Keratinocyte (primary cell): ENCODE results near the gene SNX20. TPM values are rescaled to one million over a fixed set of nuclear protein-coding genes. Genes with fewer than 3 reads are reported as not detected.

Source experiments
- DNase-seq: peaks from one replicate; pipeline ENCODE4 v3.0.0-alpha.2; 2011; ENCODE audit warnings: low read depth, missing footprints, low spot score
- FAIRE-seq: peaks from 2 replicates; lab custom pipeline; 2011; peaks lifted over from hg19 to GRCh38; lab: Jason Lieb, UNC
- H2AFZ ChIP-seq: 2 replicates; pipeline ENCODE4 v1.6.0; 2012; ENCODE audit warnings: low read length, control low read depth, inconsistent platforms; ENCODE audit not compliant: control insufficient read depth
- H3K27ac ChIP-seq: 2 replicates; pipeline ENCODE4 v1.5.1; 2011; ENCODE audit warnings: low read length; ENCODE audit not compliant: control insufficient read depth, insufficient read depth
- H3K27me3 ChIP-seq: 3 replicates; pipeline ENCODE4 v1.6.0; 2011; ENCODE audit warnings: low read length; ENCODE audit not compliant: control insufficient read depth, insufficient read depth; ENCODE audit errors: extremely low read depth
- H3K36me3 ChIP-seq, 2 experiments: 2 replicates in 1 of 2; 3 replicates in 1 of 2; pipeline ENCODE4 v1.5.1; 2011; ENCODE audit warnings: low read length in 2 of 2, mild to moderate bottlenecking in 1 of 2; ENCODE audit not compliant: control insufficient read depth in 2 of 2, insufficient read depth in 2 of 2; ENCODE audit errors: extremely low read depth in 1 of 2
- H3K4me1 ChIP-seq: 3 replicates; pipeline ENCODE4 v1.5.1; 2011; ENCODE audit warnings: low read length; ENCODE audit not compliant: control insufficient read depth, insufficient read depth; ENCODE audit errors: extremely low read depth
- H3K4me2 ChIP-seq: 3 replicates; pipeline ENCODE4 v1.6.0; 2011; ENCODE audit warnings: low read depth, low read length; ENCODE audit not compliant: control insufficient read depth, insufficient read depth; ENCODE audit errors: extremely low read depth
- H3K4me3 ChIP-seq, 3 experiments: fragments of 200-600 bp in 1 of 3; sonication (generic) in 1 of 3; 2 replicates in 2 of 3; 3 replicates in 1 of 3; pipeline ENCODE4 v1.5.1; 2011 to 2016; ENCODE audit warnings: low read length in 3 of 3, mild to moderate bottlenecking in 3 of 3, control low read depth in 2 of 3, inconsistent platforms in 1 of 3, low read depth in 1 of 3, mixed read lengths in 1 of 3, mixed run types in 1 of 3, moderate library complexity in 1 of 3; ENCODE audit not compliant: control insufficient read depth in 2 of 3, insufficient read depth in 2 of 3; ENCODE audit errors: extremely low read depth in 1 of 3
- H3K79me2 ChIP-seq: 2 replicates; pipeline ENCODE4 v1.6.0; 2012; ENCODE audit warnings: low read length; ENCODE audit not compliant: control insufficient read depth, insufficient read depth
- H3K9ac ChIP-seq: 3 replicates; pipeline ENCODE4 v1.6.0; 2011; ENCODE audit warnings: low read length; ENCODE audit not compliant: control insufficient read depth, insufficient read depth; ENCODE audit errors: extremely low read depth
- H3K9me1 ChIP-seq: 3 replicates; pipeline ENCODE4 v1.6.0; 2011; ENCODE audit warnings: low read length; ENCODE audit not compliant: control insufficient read depth, insufficient read depth; ENCODE audit errors: extremely low read depth
- H3K9me3 ChIP-seq: 2 replicates; pipeline ENCODE4 v1.5.1; 2012; ENCODE audit warnings: low read depth, low read length; ENCODE audit not compliant: control insufficient read depth
- H4K20me1 ChIP-seq: 3 replicates; pipeline ENCODE4 v1.6.0; 2011; ENCODE audit warnings: low read length; ENCODE audit not compliant: control insufficient read depth, insufficient read depth; ENCODE audit errors: extremely low read depth
- CTCF ChIP-seq, 3 experiments: IDR thresholded peaks in 1 of 3; conservative IDR thresholded peaks in 1 of 3; optimal IDR thresholded peaks in 1 of 3; 2 replicates in 2 of 3; 3 replicates in 1 of 3; pipeline versions ENCODE3 to v1.5.1; 2011; ENCODE audit warnings: low read length in 3 of 3, mild to moderate bottlenecking in 3 of 3, moderate library complexity in 2 of 3, control low read depth in 1 of 3, inconsistent platforms in 1 of 3; ENCODE audit not compliant: insufficient read depth in 2 of 3; ENCODE audit errors: extremely low read depth in 1 of 3
- EZH2 ChIP-seq: IDR thresholded peaks from one replicate; pipeline ENCODE4 v1.6.1; 2012; ENCODE audit warnings: inconsistent platforms, mild to moderate bottlenecking, low read length, moderate library complexity
- dilution Hi-C: fragments of 300-500 bp; cut with MboI; formaldehyde crosslinking; loops from one replicate; pipeline ENCODE4 v1.7.0; 2020; ENCODE audit warnings: low sequenced_read_pairs; ENCODE audit not compliant: extremely low pct_ligation_motif_present
- polyA plus RNA-seq, 5 experiments: library from polyadenylated mRNA; depleted of rRNA in 3 of 5; stranded (reverse) in 3 of 5; stranded (forward) in 1 of 5; unstranded in 1 of 5; fragments of >200 nt; gene quantifications; 1 replicate in 1 of 5; 2 replicates in 3 of 5; 3 replicates in 1 of 5; pipeline versions ENCODE4 v1.2.1 to v1.2.3, GENCODE V29; 2011 to 2012; ENCODE audit warnings: missing spikeins in 2 of 5, low read depth in 1 of 5, low replicate concordance in 1 of 5

Gene SNX20
- polyA plus RNA-seq, 1 donor (not counting 4 experiments of a cell fraction or from before 2014, with no cell fraction given): not detected

GRCh38 chr16:50635505-50636392 lies 45.4 kb downstream of the SNX20 start:
- no peaks in the 10 kb centered on the region for H3K4me1 ChIP-seq
- no peak overlapping the region for H3K9ac ChIP-seq
- H3K27ac ChIP-seq: no peak overlapping the region
- no peaks in the 10 kb centered on the region for H3K27me3 ChIP-seq
- no peaks in the 10 kb centered on the region for H3K36me3 ChIP-seq
- H3K4me2 ChIP-seq: no peak overlapping the region
- H3K4me3 ChIP-seq: no peak overlapping the region
- no peaks in the 10 kb centered on the region for H4K20me1 ChIP-seq
- H3K79me2 ChIP-seq: no peaks in the 10 kb centered on the region
- no peak for FAIRE-seq
- DNase-seq: no peak
- dilution Hi-C loops: no loop called here
- H3K9me1 ChIP-seq: no peaks in the 10 kb centered on the region
- H3K9me3 ChIP-seq: no peaks in the 10 kb centered on the region
- no peak overlapping the region for H2AFZ ChIP-seq
- TF ChIP-seq CTCF (optimal IDR thresholded peaks at IDR 0.05 in 1 of 3, IDR thresholded peaks at IDR 0.05 in 1 of 3, conservative IDR thresholded peaks at IDR 0.05 in 1 of 3; ENCODE audit: extremely low read depth in 1 of 3, insufficient read depth in 2 of 3, low read length in 3 of 3) (no peak), EZH2 (no peak)

- Histone ChIP-seq H3K9me1 (no peaks in the 10 kb centered on the region), H3K9me3 (no peaks in the 10 kb centered on the region), H3K9ac (no peak overlapping the region), H4K20me1 (no peaks in the 10 kb centered on the region), H3K27me3 (no peaks in the 10 kb centered on the region), H3K4me1 (no peaks in the 10 kb centered on the region), H3K27ac (no peak overlapping the region), H3K36me3 (no peaks in the 10 kb centered on the region), H3K79me2 (no peaks in the 10 kb centered on the region), H3K4me2 (no peak overlapping the region), H3K4me3 (no peak overlapping the region), H2AFZ (no peak overlapping the region)
- DNase-seq: no peak
- no peak for TF ChIP-seq EZH2
- no peak for TF ChIP-seq CTCF (optimal IDR thresholded peaks at IDR 0.05 in 1 of 3, IDR thresholded peaks at IDR 0.05 in 1 of 3, conservative IDR thresholded peaks at IDR 0.05 in 1 of 3; ENCODE audit: extremely low read depth in 1 of 3, insufficient read depth in 2 of 3, low read length in 3 of 3)
- dilution Hi-C loops: no loop called here
- FAIRE-seq: no peak
Observed at GRCh38 chr16:50634947-50635346, 46.2 kb downstream of the SNX20 start.
